H9 (cell line): ENCODE data around the gene KRT86. TPM values are rescaled to one million over a fixed set of nuclear protein-coding genes. Genes with fewer than 3 reads are reported as not detected.

ENCODE experiments used
- DNase-seq: peaks from one replicate; pipeline ENCODE4 v3.0.0-alpha.2; 2017
- H2AFZ ChIP-seq: one replicate; pipeline ENCODE4 v1.6.1; 2013; ENCODE audit warnings: mild to moderate bottlenecking, low read length, control low read depth, moderate library complexity
- H2AK5ac ChIP-seq: 2 replicates; pipeline ENCODE4 v1.6.1; 2013; ENCODE audit warnings: low read length, control low read depth, mixed read lengths; ENCODE audit not compliant: insufficient read length
- H2BK120ac ChIP-seq: one replicate; pipeline ENCODE4 v1.6.1; 2013; ENCODE audit warnings: low read depth, mild to moderate bottlenecking, low read length, control low read depth, inconsistent platforms; ENCODE audit not compliant: poor library complexity, severe bottlenecking
- H2BK12ac ChIP-seq: 2 replicates; pipeline ENCODE4 v1.6.1; 2013; ENCODE audit warnings: low read length, control low read depth, mixed read lengths, low read depth; ENCODE audit not compliant: insufficient read length
- H2BK15ac ChIP-seq: 2 replicates; pipeline ENCODE4 v1.6.1; 2013; ENCODE audit warnings: low read depth, low read length, control low read depth
- H2BK20ac ChIP-seq: one replicate; pipeline ENCODE4 v1.6.1; 2013; ENCODE audit warnings: low read depth, mild to moderate bottlenecking, low read length, control low read depth, inconsistent platforms; ENCODE audit not compliant: poor library complexity, severe bottlenecking
- H2BK5ac ChIP-seq: 2 replicates; pipeline ENCODE4 v1.6.1; 2013; ENCODE audit warnings: low read length, control low read depth, mixed read lengths; ENCODE audit not compliant: insufficient read length
- H3K14ac ChIP-seq: 2 replicates; pipeline ENCODE4 v1.6.1; 2013; ENCODE audit warnings: low read length, control low read depth; ENCODE audit not compliant: insufficient read depth
- H3K18ac ChIP-seq: 2 replicates; pipeline ENCODE4 v1.6.1; 2013; ENCODE audit warnings: low read depth, mild to moderate bottlenecking, mixed read lengths, low read length, control low read depth; ENCODE audit not compliant: insufficient read length
- H3K23ac ChIP-seq: 2 replicates; pipeline ENCODE4 v1.6.1; 2013; ENCODE audit warnings: low read length, control low read depth, mixed read lengths, low read depth; ENCODE audit not compliant: insufficient read length
- H3K23me2 ChIP-seq: 2 replicates; pipeline ENCODE4 v1.6.1; 2013; ENCODE audit warnings: low read depth, mild to moderate bottlenecking, mixed read lengths, low read length, control low read depth; ENCODE audit not compliant: insufficient read length, poor library complexity, severe bottlenecking
- H3K27ac ChIP-seq: 2 replicates; pipeline ENCODE4 v1.5.1; 2013; ENCODE audit warnings: low read length, control low read depth, mixed read lengths, low read depth; ENCODE audit not compliant: insufficient read length
- H3K27me3 ChIP-seq: 2 replicates; pipeline ENCODE4 v1.6.1; 2013; ENCODE audit warnings: low read length, control low read depth, inconsistent platforms; ENCODE audit not compliant: insufficient read depth
- H3K4ac ChIP-seq: 2 replicates; pipeline ENCODE4 v1.6.1; 2013; ENCODE audit warnings: low read depth, mild to moderate bottlenecking, control low read depth, inconsistent platforms, low read length, moderate library complexity
- H3K4me1 ChIP-seq: 2 replicates; pipeline ENCODE4 v1.6.1; 2013; ENCODE audit warnings: low read length, control low read depth, inconsistent platforms; ENCODE audit not compliant: insufficient read depth
- H3K4me2 ChIP-seq: 2 replicates; pipeline ENCODE4 v1.6.1; 2013; ENCODE audit warnings: low read length, control low read depth, mixed read lengths; ENCODE audit not compliant: insufficient read length, insufficient read depth
- H3K56ac ChIP-seq: 2 replicates; pipeline ENCODE4 v1.6.1; 2013; ENCODE audit warnings: low read depth, mild to moderate bottlenecking, mixed read lengths, low read length, control low read depth; ENCODE audit not compliant: insufficient read length
- H3K79me1 ChIP-seq: 2 replicates; pipeline ENCODE4 v1.6.1; 2013; ENCODE audit warnings: low read depth, mild to moderate bottlenecking, moderate library complexity, low read length, control low read depth, inconsistent platforms; ENCODE audit not compliant: insufficient read depth, poor library complexity, severe bottlenecking
- H3K79me2 ChIP-seq: 2 replicates; pipeline ENCODE4 v1.6.1; 2013; ENCODE audit warnings: low read length, control low read depth, inconsistent platforms; ENCODE audit not compliant: insufficient read depth
- H3K9ac ChIP-seq: 2 replicates; pipeline ENCODE4 v1.6.1; 2013; ENCODE audit warnings: low read length, control low read depth, mixed read lengths; ENCODE audit not compliant: insufficient read length; ENCODE audit errors: extremely low read depth
- H3K9me3 ChIP-seq: one replicate; pipeline ENCODE4 v1.6.1; 2013; ENCODE audit warnings: low read depth, low read length, inconsistent platforms; ENCODE audit not compliant: control insufficient read depth
- H3T11ph ChIP-seq: one replicate; pipeline ENCODE4 v1.6.1; 2013; ENCODE audit warnings: mild to moderate bottlenecking, low read length, control low read depth, inconsistent platforms
- H4K20me1 ChIP-seq: one replicate; pipeline ENCODE4 v1.6.1; 2013; ENCODE audit not compliant: control insufficient read depth, insufficient read length, insufficient read depth
- H4K5ac ChIP-seq: 2 replicates; pipeline ENCODE4 v1.6.1; 2013; ENCODE audit warnings: low read depth, mild to moderate bottlenecking, mixed read lengths, low read length, control low read depth; ENCODE audit not compliant: insufficient read length
- H4K8ac ChIP-seq: replicated peaks from 2 replicates; pipeline ENCODE4 v1.6.1; 2013; ENCODE audit warnings: low read length, control low read depth, mixed read lengths, low read depth; ENCODE audit not compliant: insufficient read length
- H4K91ac ChIP-seq: 2 replicates; pipeline ENCODE4 v1.6.1; 2013; ENCODE audit warnings: low read depth, mild to moderate bottlenecking, moderate library complexity, mixed read lengths, low read length, control low read depth; ENCODE audit not compliant: insufficient read length
- H3K27ac Mint-ChIP-seq, 3 experiments: 2 replicates in 2 of 3; 3 replicates in 1 of 3; pipeline ENCODE4 v1.8.0; 2020 to 2021; ENCODE audit warnings: mixed read lengths in 3 of 3, mild to moderate bottlenecking in 1 of 3, moderate library complexity in 1 of 3
- H3K27me3 Mint-ChIP-seq: 2 replicates; pipeline ENCODE4 v1.8.0; 2021; ENCODE audit warnings: low read depth, mild to moderate bottlenecking, moderate library complexity, mixed read lengths
- H3K36me3 Mint-ChIP-seq, 3 experiments: 2 replicates in 2 of 3; 3 replicates in 1 of 3; pipeline ENCODE4 v1.8.0; 2020 to 2021; ENCODE audit warnings: low read depth in 3 of 3, mixed read lengths in 3 of 3; ENCODE audit not compliant: insufficient read depth in 1 of 3
- H3K4me1 Mint-ChIP-seq, 2 experiments: 2 replicates each; pipeline ENCODE4 v1.8.0; 2020; ENCODE audit warnings: mixed read lengths in 2 of 2
- H3K4me3 Mint-ChIP-seq, 2 experiments: 2 replicates in 1 of 2; 3 replicates in 1 of 2; pipeline ENCODE4 v1.8.0; 2020 to 2021; ENCODE audit warnings: mild to moderate bottlenecking in 2 of 2, mixed read lengths in 2 of 2, moderate library complexity in 1 of 2
- H3K9me3 Mint-ChIP-seq, 2 experiments: 2 replicates in 1 of 2; 3 replicates in 1 of 2; pipeline ENCODE4 v1.8.0; 2020; ENCODE audit warnings: mild to moderate bottlenecking in 2 of 2, mixed read lengths in 2 of 2, moderate library complexity in 1 of 2
- CTCF ChIP-seq: fragments of 200-600 bp; sonication (generic); conservative IDR thresholded peaks from 3 replicates; pipeline ENCODE4 v1.8.0; 2021; ENCODE audit warnings: antibody characterized with exemption, mild to moderate bottlenecking
- WGBS: extraction: QIAGEN DNeasy Blood & Tissue Kit; methylation state at CpG from one replicate; pipeline ENCODE4 v1.1.7; 2013; ENCODE audit warnings: missing lambda C conversion rate, low lambda C conversion rate, mixed read lengths; ENCODE audit not compliant: insufficient read length; ENCODE audit errors: extremely low coverage; 5-methylcytosine and 5-hydroxymethylcytosine counted together
- total RNA-seq: library from RNA; stranded (reverse); gene quantifications from 2 replicates; pipeline ENCODE4 v1.2.1, GENCODE V29; 2021

Gene KRT86
- total RNA-seq, 1 experiment from 2014 or later, result not detected

GRCh38 chr12:52277486-52278245, 3.2 kb downstream of the KRT86 start:
- H4K91ac ChIP-seq, result no peak overlapping the region
- no peak overlapping the region for H3K56ac ChIP-seq
- H3T11ph ChIP-seq, result no peak overlapping the region
- Mint-ChIP-seq H3K27ac (no peak overlapping the region), H3K27me3 (peaks cover 62% of the 10 kb centered on the region), H3K36me3 (no peaks in the 10 kb centered on the region), H3K9me3 (no peaks in the 10 kb centered on the region), H3K4me3 (no peak overlapping the region), H3K4me1 (peaks cover 8 to 10% of the 10 kb centered on the region in 2 experiments)
- no peak overlapping the region for H3K4me2 ChIP-seq
- H2BK12ac ChIP-seq, result no peak overlapping the region
- no peaks in the 10 kb centered on the region for H3K4me1 ChIP-seq
- no peak overlapping the region for H3K14ac ChIP-seq
- WGBS, result no CpG with 5 or more reads among the region's 9 CpGs
- H4K20me1 ChIP-seq, result no peaks in the 10 kb centered on the region
- H3K9me3 ChIP-seq, result no peaks in the 10 kb centered on the region
- no peak overlapping the region for H2BK120ac ChIP-seq
- H4K5ac ChIP-seq, result no peak overlapping the region
- H3K4ac ChIP-seq, result no peak overlapping the region
- H2BK20ac ChIP-seq, result no peak overlapping the region
- no peaks in the 10 kb centered on the region for H3K79me2 ChIP-seq
- H2BK15ac ChIP-seq, result no peak overlapping the region
- H3K18ac ChIP-seq, result no peak overlapping the region
- H3K9ac ChIP-seq, result no peak overlapping the region
- H2AK5ac ChIP-seq, result no peak overlapping the region
- no peak overlapping the region for H3K27ac ChIP-seq
- H3K27me3 ChIP-seq, result peaks cover 2% of the 10 kb centered on the region; the same call in 1 of the 2 replicates
- no peaks in the 10 kb centered on the region for H3K79me1 ChIP-seq
- H2AFZ ChIP-seq, result no peak overlapping the region
- H2BK5ac ChIP-seq, result no peak overlapping the region
- peak; percentile 24 for DNase-seq
- peaks cover 5% of the 10 kb centered on the region for H3K23me2 ChIP-seq
- no peak overlapping the region for H3K23ac ChIP-seq
- no peak overlapping the region for H4K8ac ChIP-seq
- TF ChIP-seq CTCF, result no peak
